Measurements from ENCODE around the gene ZNRF1. TPM values are rescaled to one million over a fixed set of nuclear protein-coding genes. Genes with fewer than 3 reads are reported as not detected.
A peak's percentile ranks its signal among the peaks of the same experiment; 100 is the strongest.

ZNRF1 gene
- total RNA-seq, 1 experiment from 2014 or later: 10.5 TPM

DNA sequence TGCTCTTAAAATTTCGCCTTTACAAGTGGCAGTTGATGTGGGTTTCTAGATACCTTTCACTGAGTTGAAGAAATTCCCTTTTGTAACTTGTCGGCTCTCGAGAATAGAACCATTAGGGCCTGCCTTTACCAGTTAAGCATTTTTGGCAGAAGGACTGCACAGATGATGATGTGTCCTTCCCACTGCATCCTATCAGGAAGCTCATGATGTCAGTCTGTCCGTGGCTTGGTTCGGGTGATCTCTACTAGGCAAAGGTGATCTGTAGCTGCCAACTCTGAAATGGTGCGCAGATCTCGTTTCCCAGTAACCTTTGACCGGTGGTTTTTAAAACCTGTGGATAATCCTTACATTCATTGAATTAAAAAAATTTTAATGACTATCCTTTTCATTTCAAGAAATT is 49.7 kb downstream of the ZNRF1 start:
- CTCF ChIA-PET: interaction anchor here (0.9 kb wide), 1 partner anchor 356 kb away, joined by 3 read pairs; no protein-coding TSS in a partner anchor
- no TSS peak for BruUV-seq (replicated peaks)

DNA sequence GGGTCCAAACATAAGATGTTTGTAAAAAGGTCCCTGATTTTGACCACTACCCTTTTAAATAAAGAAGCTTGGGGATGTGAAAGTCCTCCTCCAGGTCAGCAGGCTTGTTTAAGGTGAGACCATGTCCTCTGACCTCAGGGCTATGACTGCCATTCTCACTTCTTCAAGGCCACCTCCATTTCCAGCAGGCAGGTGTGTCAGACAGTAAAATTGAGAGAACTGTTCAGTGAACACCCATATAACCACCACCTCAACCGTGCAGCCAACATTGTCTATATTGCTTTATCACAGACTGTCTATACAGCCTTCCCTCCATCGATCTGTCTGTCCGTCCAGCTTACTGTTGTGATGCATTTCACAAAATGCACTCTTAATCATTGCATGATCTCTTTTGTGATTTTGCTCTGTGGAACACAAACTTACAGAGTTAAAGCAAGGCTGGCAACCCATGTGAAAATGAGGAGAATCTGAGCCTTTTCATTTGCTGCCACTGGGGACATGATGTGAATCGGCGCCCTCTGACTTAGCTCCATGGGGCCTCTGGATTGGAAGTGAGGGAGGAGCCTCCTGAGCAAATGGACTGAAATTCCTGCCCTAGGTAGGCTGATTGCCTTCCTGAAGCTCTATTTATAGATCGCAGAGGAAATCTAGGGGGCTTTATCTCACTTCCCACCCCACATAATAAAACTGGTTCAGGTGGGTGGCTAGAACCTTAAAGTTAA is 53.8 kb downstream of the ZNRF1 start:
- H3K4me3 Mint-ChIP-seq (ENCODE audit: unreplicated experiment): no peak overlapping the region
- TF ChIP-seq, protein P1, sequence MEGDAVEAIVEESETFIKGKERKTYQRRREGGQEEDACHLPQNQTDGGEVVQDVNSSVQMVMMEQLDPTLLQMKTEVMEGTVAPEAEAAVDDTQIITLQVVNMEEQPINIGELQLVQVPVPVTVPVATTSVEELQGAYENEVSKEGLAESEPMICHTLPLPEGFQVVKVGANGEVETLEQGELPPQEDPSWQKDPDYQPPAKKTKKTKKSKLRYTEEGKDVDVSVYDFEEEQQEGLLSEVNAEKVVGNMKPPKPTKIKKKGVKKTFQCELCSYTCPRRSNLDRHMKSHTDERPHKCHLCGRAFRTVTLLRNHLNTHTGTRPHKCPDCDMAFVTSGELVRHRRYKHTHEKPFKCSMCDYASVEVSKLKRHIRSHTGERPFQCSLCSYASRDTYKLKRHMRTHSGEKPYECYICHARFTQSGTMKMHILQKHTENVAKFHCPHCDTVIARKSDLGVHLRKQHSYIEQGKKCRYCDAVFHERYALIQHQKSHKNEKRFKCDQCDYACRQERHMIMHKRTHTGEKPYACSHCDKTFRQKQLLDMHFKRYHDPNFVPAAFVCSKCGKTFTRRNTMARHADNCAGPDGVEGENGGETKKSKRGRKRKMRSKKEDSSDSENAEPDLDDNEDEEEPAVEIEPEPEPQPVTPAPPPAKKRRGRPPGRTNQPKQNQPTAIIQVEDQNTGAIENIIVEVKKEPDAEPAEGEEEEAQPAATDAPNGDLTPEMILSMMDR (IDR thresholded peaks at IDR 0.05; ENCODE audit: unreplicated experiment): no peak
- DNase-seq (ENCODE audit: unreplicated experiment): no peak
- peaks cover 7% of the 10 kb centered on the region for H3K4me1 Mint-ChIP-seq (ENCODE audit: insufficient read depth, unreplicated experiment)
- BruUV-seq (replicated peaks): no TSS peak
- H3K27ac Mint-ChIP-seq (ENCODE audit: low read depth, unreplicated experiment): no peak overlapping the region
- H3K27me3 Mint-ChIP-seq (ENCODE audit: insufficient read depth, unreplicated experiment): no peaks in the 10 kb centered on the region
- peaks cover 5% of the 10 kb centered on the region for H3K36me3 Mint-ChIP-seq (ENCODE audit: insufficient read depth, unreplicated experiment)
- intact Hi-C loops (cut with micrococcal nuclease): no loop called here
- no peaks in the 10 kb centered on the region for H3K9me3 Mint-ChIP-seq (ENCODE audit: unreplicated experiment)
- CTCF ChIA-PET: interaction anchor here (0.9 kb wide), 1 partner anchor 20 kb away, joined by 3 read pairs; no protein-coding TSS in a partner anchor
- POLR2A ChIA-PET: no interaction called here

More for the DNA sequence above, 49.7 kb downstream of the ZNRF1 start:
- intact Hi-C loops (cut with micrococcal nuclease): no loop called here
- Mint-ChIP-seq H3K9me3 (ENCODE audit: unreplicated experiment) (no peaks in the 10 kb centered on the region), H3K4me3 (ENCODE audit: unreplicated experiment) (no peak overlapping the region), H3K27ac (ENCODE audit: low read depth, unreplicated experiment) (no peak overlapping the region), H3K4me1 (ENCODE audit: insufficient read depth, unreplicated experiment) (peaks cover 11% of the 10 kb centered on the region), H3K36me3 (ENCODE audit: insufficient read depth, unreplicated experiment) (no peaks in the 10 kb centered on the region), H3K27me3 (ENCODE audit: insufficient read depth, unreplicated experiment) (no peaks in the 10 kb centered on the region)
- POLR2A ChIA-PET: no interaction called here
- no peak for DNase-seq (ENCODE audit: unreplicated experiment)
- TF ChIP-seq, protein P1 (IDR thresholded peaks at IDR 0.05; ENCODE audit: unreplicated experiment): no peak

DNA sequence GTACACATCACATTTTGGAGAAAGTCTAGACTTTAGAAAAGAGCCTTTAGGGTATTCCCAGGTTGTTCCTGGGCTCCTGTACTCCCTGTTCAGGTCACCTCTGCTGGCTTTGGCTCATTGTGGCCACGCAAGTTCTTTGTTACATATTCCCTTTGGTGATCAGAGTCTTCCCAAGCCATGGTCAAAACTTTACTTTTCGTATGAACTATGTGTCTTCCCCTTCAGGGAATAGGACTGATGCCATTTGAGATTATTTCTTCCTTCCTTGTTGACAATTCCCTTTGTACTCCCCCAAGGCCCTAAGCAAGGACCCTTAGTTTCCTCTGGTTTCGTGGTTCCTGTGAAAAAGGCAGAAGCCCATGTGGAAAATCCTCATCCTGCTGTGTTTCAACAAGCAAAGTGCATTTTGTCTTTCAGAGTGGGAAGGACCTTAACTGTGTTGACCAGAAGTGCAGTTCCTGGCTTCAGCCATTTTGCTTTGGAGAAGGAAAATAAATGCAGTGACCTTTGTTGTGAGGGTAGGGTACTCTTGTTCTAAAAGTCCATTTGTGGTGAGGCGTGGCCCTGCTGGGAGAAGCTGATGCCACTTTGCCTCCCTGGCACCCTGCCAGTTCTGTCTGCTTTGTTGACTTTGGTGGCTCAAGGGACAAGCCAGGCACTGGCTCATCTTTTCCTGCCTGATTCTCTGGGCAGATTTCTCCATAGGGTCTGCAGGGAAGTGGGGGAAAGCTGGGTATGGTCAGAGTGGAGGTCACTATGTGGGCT is 55.1 kb downstream of the ZNRF1 start:
- Mint-ChIP-seq H3K4me3 (ENCODE audit: unreplicated experiment) (no peak overlapping the region), H3K27me3 (ENCODE audit: insufficient read depth, unreplicated experiment) (no peaks in the 10 kb centered on the region), H3K4me1 (ENCODE audit: insufficient read depth, unreplicated experiment) (peaks cover 7% of the 10 kb centered on the region), H3K9me3 (ENCODE audit: unreplicated experiment) (no peaks in the 10 kb centered on the region), H3K27ac (ENCODE audit: low read depth, unreplicated experiment) (no peak overlapping the region), H3K36me3 (ENCODE audit: insufficient read depth, unreplicated experiment) (peaks cover 5% of the 10 kb centered on the region)
- TF ChIP-seq, protein P1 (IDR thresholded peaks at IDR 0.05; ENCODE audit: unreplicated experiment): no peak
- ChIA-PET CTCF (no interaction called here), POLR2A (no interaction called here)
- DNase-seq (ENCODE audit: unreplicated experiment): peak; percentile 26
- intact Hi-C loops (cut with micrococcal nuclease): no loop called here
- no TSS peak for BruUV-seq (replicated peaks)

DNA sequence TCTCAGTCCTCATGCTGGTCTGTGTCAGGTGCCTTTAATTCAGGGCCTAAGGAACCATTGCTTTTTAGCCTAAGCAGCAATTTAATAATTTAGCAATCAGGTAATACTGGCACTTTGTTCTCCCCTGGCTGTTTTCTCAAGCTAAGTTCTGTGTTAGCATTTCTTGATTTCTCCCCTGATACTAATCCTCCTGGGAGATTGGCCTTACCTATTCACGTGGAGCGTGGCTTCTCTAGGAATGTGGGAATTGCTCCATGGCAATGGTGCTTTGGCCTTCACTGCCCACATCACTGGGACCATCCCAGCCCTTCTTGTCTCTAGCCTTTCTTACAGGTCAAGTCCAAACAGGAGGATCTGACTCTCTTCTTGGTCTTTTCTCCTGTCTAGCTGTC is 55.7 kb downstream of the ZNRF1 start:
- ChIA-PET CTCF (no interaction called here), POLR2A (no interaction called here)
- no peaks in the 10 kb centered on the region for H3K27me3 Mint-ChIP-seq (ENCODE audit: insufficient read depth, unreplicated experiment)
- no peaks in the 10 kb centered on the region for H3K9me3 Mint-ChIP-seq (ENCODE audit: unreplicated experiment)
- no peak overlapping the region for H3K27ac Mint-ChIP-seq (ENCODE audit: low read depth, unreplicated experiment)
- peaks cover 5% of the 10 kb centered on the region for H3K36me3 Mint-ChIP-seq (ENCODE audit: insufficient read depth, unreplicated experiment)
- intact Hi-C loops (cut with micrococcal nuclease): no loop called here
- TF ChIP-seq, protein P1 (IDR thresholded peaks at IDR 0.05; ENCODE audit: unreplicated experiment): no peak
- H3K4me3 Mint-ChIP-seq (ENCODE audit: unreplicated experiment): no peak overlapping the region
- peaks cover 7% of the 10 kb centered on the region for H3K4me1 Mint-ChIP-seq (ENCODE audit: insufficient read depth, unreplicated experiment)
- BruUV-seq (replicated peaks): no TSS peak
- DNase-seq (ENCODE audit: unreplicated experiment): no peak

Measured in MCF 10A (cell line).